GM12891 (cell line): ENCODE measurements around the gene AMHR2.
"Not testable (repeated sequence)": the region's sequence is repeated elsewhere in the genome, so short reads cannot be mapped to it uniquely, and the experiment has no call there.

Source experiments
- POLR2A ChIP-seq: IDR thresholded peaks from 2 replicates; pipeline ENCODE4 v1.6.1; 2011; ENCODE audit warnings: low read depth, low read length, control low read depth
- POLR2AphosphoS5 ChIP-seq: IDR thresholded peaks from 2 replicates; pipeline ENCODE4 v1.6.1; 2011; ENCODE audit warnings: low read depth, low read length, control low read depth
- SPI1 ChIP-seq: IDR thresholded peaks from 2 replicates; pipeline ENCODE4 v1.6.1; 2011; ENCODE audit warnings: low read depth, low read length, control low read depth

DNA sequence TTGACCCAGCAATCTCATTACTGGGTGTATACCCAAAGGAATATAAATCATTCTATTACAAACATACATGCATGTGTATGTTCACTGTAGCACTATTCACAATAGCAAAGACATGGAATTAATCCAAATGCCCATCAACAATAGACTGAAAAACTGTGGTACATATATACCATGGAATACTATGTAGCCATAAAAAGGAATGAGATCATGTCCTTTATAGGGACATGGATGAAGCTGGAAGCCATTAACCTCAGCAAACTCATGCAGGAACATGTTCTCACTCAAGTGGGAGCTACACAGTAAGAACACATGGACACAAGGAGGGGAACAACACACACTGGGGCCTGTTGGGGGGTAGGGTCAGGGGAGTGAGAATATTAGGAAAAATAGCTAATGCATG lies 15.9 kb downstream of the AMHR2 start:
- not testable (repeated sequence) for TF ChIP-seq POLR2AphosphoS5, POLR2A, SPI1
